ENCODE data around the gene TTLL11. TPM values are rescaled to one million over a fixed set of nuclear protein-coding genes. Genes with fewer than 3 reads are reported as not detected.

TTLL11 gene
- total RNA-seq, 1 experiment from 2014 or later, result 13.6 TPM

DNA sequence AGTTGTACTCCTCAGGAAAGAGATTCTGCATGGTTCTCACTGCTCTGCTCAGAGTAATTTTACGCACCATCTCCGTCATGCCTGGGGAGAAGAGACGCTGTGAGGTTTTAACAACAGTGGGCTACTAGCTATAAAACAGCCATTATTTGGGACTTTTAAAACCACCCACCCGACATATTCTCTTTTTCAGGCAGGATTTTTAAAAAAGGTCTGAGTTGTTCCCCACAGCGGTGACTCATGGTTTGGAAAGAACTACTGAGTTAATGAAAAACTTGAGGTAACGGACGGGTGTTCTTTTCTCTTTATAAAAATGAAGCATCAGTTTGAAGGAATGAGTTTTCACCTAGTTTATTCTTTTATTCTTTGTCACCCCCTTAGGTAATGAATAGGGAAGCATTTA lies 61.3 kb downstream of the TTLL11 start:
- Mint-ChIP-seq H3K4me1 (ENCODE audit: insufficient read depth, unreplicated experiment) (no peaks in the 10 kb centered on the region), H3K9me3 (ENCODE audit: unreplicated experiment) (no peaks in the 10 kb centered on the region), H3K27ac (ENCODE audit: low read depth, unreplicated experiment) (no peak overlapping the region), H3K4me3 (ENCODE audit: unreplicated experiment) (no peak overlapping the region), H3K36me3 (ENCODE audit: insufficient read depth, unreplicated experiment) (peaks cover 10% of the 10 kb centered on the region), H3K27me3 (ENCODE audit: insufficient read depth, unreplicated experiment) (no peaks in the 10 kb centered on the region)
- ChIA-PET CTCF (no interaction called here), POLR2A (no interaction called here)
- DNase-seq (ENCODE audit: unreplicated experiment), result no peak
- BruUV-seq (replicated peaks), result no TSS peak
- intact Hi-C loops (cut with micrococcal nuclease), result no loop called here
- TF ChIP-seq CTCF (IDR thresholded peaks at IDR 0.05; ENCODE audit: unreplicated experiment), result no peak

DNA sequence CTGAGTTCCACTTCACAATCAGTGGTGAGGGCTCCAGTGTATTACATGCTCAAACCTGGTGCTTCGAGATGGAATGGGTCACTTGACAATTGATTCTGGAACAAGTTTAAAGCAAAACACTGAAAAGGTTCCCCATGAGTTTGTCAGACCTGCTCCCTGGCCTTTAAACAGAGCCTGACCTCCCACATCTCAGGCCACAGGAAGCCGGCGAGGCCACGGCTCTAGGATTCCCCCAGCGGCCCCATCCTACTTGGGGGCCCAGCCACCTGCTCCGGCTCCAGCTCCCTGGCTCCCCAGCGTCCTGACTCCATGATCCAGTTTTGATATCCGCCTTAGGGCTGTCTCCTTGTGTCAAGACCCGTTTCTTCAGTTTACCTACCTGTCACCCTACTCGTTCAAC lies 62.0 kb downstream of the TTLL11 start:
- H3K27me3 Mint-ChIP-seq (ENCODE audit: insufficient read depth, unreplicated experiment), result no peaks in the 10 kb centered on the region
- H3K36me3 Mint-ChIP-seq (ENCODE audit: insufficient read depth, unreplicated experiment), result peaks cover 10% of the 10 kb centered on the region
- no peak for TF ChIP-seq CTCF (IDR thresholded peaks at IDR 0.05; ENCODE audit: unreplicated experiment)
- no peaks in the 10 kb centered on the region for H3K9me3 Mint-ChIP-seq (ENCODE audit: unreplicated experiment)
- CTCF ChIA-PET, result no interaction called here
- H3K4me3 Mint-ChIP-seq (ENCODE audit: unreplicated experiment), result no peak overlapping the region
- intact Hi-C loops (cut with micrococcal nuclease), result no loop called here
- H3K4me1 Mint-ChIP-seq (ENCODE audit: insufficient read depth, unreplicated experiment), result no peaks in the 10 kb centered on the region
- H3K27ac Mint-ChIP-seq (ENCODE audit: low read depth, unreplicated experiment), result no peak overlapping the region
- DNase-seq (ENCODE audit: unreplicated experiment), result no peak
- POLR2A ChIA-PET, result no interaction called here
- BruUV-seq (replicated peaks), result no TSS peak

DNA sequence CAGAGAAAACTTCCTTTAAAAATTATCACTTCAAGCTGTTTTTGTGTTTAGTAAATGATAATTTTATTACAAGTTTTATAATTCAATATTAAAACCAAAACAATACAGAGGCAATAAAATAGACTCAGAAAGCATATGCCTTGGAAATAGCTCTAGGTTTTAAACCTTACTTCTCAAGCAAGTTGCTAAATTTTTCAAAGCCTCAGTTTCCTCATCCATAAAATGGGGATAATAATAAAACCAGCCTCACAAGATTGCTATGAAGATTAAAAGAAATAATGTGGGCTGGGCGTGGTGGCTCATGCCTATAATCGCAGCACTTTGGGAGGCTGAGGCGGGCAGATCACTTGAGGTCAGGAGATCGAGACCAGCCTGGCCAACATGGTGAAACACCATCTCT lies 62.8 kb downstream of the TTLL11 start:
- H3K36me3 Mint-ChIP-seq (ENCODE audit: insufficient read depth, unreplicated experiment), result peaks cover 16% of the 10 kb centered on the region
- CTCF ChIA-PET, result interaction anchor here (0.6 kb wide), 2 partner anchors 13 to 474 kb away, joined by 3 read pairs; no protein-coding TSS in a partner anchor
- DNase-seq (ENCODE audit: unreplicated experiment), result no peak
- H3K27me3 Mint-ChIP-seq (ENCODE audit: insufficient read depth, unreplicated experiment), result no peaks in the 10 kb centered on the region
- intact Hi-C loops (cut with micrococcal nuclease), result no loop called here
- H3K4me1 Mint-ChIP-seq (ENCODE audit: insufficient read depth, unreplicated experiment), result no peaks in the 10 kb centered on the region
- no TSS peak for BruUV-seq (replicated peaks)
- no peaks in the 10 kb centered on the region for H3K9me3 Mint-ChIP-seq (ENCODE audit: unreplicated experiment)
- H3K4me3 Mint-ChIP-seq (ENCODE audit: unreplicated experiment), result no peak overlapping the region
- H3K27ac Mint-ChIP-seq (ENCODE audit: low read depth, unreplicated experiment), result no peak overlapping the region
- TF ChIP-seq CTCF (IDR thresholded peaks at IDR 0.05; ENCODE audit: unreplicated experiment), result no peak
- POLR2A ChIA-PET, result interaction anchor here (0.6 kb wide), 1 partner anchor 786 kb away, joined by 3 read pairs; no protein-coding TSS in a partner anchor

- no peak for TF ChIP-seq CTCF (IDR thresholded peaks at IDR 0.05; ENCODE audit: unreplicated experiment)
- Mint-ChIP-seq H3K27me3 (ENCODE audit: insufficient read depth, unreplicated experiment) (no peaks in the 10 kb centered on the region), H3K4me3 (ENCODE audit: unreplicated experiment) (no peak overlapping the region), H3K9me3 (ENCODE audit: unreplicated experiment) (no peaks in the 10 kb centered on the region), H3K4me1 (ENCODE audit: insufficient read depth, unreplicated experiment) (no peaks in the 10 kb centered on the region), H3K36me3 (ENCODE audit: insufficient read depth, unreplicated experiment) (peaks cover 21% of the 10 kb centered on the region), H3K27ac (ENCODE audit: low read depth, unreplicated experiment) (no peak overlapping the region)
- ChIA-PET POLR2A (interaction anchor here (0.6 kb wide), 1 partner anchor 787 kb away, joined by 3 read pairs; no protein-coding TSS in a partner anchor), CTCF (interaction anchor here (0.6 kb wide), 2 partner anchors 12 to 473 kb away, joined by 3 read pairs; no protein-coding TSS in a partner anchor)
- intact Hi-C loops (cut with micrococcal nuclease), result no loop called here
- DNase-seq (ENCODE audit: unreplicated experiment), result peak; percentile 59
- BruUV-seq (replicated peaks), result no TSS peak
These were observed 63.2 kb downstream of the TTLL11 start for GRCh38 chr9:122029898-122030297.
